SKM-1 (cell line): ENCODE measurements around the gene CFL1.

Experiments
- DNase-seq: peaks from one replicate; lab custom pipeline; 2025; ENCODE audit not compliant: unreplicated experiment; lab: John Stamatoyannopoulos, UW

CFL1 gene

DNA sequence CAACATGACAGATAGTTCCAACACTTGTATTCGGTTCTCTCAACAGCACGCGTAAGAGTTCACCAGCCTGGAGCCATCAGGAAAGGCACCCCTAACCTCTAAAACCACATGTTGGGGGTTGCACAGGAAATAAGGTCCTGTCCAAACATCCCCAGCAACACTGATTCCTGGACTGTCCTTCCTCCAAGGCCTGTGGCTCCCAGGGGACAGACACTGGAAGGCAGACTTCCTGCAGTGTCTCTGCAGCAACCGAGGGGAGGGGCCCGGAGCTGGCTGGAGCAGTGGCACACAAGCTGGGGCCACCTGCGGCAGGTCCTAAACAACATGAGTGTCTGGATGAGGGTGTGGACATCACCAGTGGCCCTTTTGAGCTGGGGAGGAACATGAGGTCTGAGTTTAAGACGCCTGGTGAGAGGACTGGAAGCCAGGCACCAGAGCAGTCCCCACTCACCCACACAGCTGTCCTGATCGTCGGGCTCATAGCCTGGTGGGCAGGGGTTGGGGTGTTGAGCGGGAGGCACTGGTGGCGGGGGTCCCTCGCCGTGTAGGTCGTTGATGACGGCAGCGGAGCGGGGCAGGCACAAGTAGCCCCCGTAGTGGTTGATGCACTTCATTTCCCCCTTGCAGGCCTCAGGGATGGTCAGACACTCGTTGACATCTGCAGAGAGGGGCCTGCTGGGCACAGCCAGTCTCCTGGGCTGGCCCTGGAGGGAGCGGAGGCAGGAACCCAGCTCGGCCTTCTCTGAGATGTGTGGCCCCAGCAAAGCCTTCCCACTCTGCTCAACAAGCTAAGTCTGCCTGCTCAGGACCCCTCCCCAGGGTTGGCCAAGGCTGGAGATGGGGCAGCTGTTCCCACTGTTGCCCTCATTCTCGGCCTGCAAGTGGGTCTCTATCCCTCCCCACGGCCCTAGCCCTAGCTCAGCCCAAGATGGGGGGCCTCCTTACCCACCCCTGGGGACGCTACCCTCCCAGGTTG, 13.0 kb upstream of the CFL1 start:
- no peak for DNase-seq

DNA sequence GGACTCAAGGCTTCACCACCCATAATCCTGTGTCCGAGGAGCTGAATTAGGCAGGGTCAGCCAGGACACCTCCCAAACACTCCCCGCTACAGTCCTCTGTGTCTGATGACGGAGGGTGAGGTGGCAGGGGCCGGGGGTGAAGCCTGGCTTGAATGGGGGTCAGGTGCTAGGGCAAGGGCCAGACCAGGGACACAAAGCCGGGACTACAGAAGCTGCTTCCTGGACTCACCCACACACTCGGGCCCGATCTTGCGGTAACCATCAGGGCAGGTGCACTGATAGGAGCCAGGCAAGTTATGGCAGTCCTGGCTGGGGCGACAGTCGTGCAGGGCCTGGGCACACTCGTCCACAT, 12.3 kb upstream of the CFL1 start:
- no peak for DNase-seq

DNA sequence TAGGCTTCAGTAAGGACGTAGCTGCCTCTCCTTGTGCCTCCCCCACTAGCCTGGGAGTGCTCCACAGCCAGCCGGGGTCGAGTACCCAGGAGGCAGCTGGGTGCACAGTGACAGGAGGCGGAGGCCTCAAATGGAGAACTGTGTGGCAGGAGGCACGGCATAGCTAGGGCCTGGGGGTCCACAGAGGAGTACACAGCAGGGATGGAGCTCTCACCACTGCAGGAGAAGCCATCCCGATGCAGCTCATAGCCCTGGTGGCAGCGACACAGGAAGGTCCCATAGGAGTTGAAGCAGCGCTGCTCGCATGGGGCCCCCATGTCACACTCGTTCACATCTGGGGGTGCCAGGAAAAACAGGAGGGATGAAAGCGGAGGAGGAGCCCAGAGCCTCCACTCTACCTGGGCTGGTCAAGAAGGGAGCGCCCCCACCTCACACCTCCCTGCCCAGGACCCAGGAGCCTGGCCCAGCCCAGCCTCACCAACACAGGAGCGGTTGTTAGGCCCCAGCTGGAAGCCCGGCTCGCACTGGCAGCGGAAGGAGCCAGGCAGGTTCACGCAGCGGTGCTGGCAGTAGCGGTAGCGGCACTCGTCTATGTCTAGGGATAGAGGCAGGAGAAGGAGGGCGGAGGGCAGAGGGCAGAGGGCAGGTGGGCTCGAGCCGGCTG, 11.8 kb upstream of the CFL1 start:
- DNase-seq = no peak

DNA sequence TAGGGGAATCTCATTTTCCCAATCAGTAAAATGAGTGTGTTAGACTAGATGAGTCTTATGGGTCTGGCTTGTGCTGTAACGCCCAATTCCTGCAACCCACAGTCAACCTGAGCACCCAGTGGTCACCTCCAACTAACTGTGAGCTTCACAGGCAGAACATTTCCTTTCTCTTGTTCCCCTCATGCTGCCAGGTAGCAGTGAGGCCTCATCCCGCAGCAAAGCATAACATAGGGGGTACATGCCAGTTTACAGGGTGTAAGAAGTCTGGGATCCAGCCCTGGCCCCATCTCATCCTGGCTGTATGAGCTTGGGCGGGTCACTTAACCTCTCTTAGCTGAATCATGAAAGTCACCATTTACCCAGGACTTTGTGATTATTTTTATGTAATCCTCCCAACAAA, 10.9 kb upstream of the CFL1 start:
- DNase-seq = no peak

DNA sequence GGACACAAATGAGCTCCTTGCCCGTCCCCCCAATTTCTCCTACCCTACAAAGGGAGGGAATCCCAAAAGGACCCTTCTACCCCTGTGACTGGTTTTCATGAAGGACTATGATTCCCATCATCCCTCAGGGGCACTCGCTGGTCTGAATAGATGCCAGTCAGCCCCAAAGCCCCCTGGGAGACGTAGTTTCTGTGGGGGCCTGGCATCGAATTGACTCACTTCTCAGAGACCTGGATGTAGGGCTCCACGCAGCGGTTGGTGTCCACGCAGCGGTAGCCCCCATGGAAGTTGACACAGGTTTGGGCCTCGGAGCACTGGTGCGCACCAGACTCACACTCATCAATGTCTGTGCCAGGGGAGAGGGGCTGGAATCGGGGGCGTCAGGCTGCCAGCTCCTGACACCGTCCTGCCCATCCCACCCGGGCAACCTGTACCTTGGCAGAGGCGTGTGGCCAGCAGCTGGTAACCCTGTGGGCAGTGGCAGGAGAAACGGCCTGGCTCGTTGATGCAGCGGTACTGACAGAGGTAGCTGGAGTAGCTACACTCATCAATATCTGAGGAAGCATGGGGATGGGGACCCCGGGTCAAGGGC, 10.2 kb upstream of the CFL1 start:
- DNase-seq = no peak

DNA sequence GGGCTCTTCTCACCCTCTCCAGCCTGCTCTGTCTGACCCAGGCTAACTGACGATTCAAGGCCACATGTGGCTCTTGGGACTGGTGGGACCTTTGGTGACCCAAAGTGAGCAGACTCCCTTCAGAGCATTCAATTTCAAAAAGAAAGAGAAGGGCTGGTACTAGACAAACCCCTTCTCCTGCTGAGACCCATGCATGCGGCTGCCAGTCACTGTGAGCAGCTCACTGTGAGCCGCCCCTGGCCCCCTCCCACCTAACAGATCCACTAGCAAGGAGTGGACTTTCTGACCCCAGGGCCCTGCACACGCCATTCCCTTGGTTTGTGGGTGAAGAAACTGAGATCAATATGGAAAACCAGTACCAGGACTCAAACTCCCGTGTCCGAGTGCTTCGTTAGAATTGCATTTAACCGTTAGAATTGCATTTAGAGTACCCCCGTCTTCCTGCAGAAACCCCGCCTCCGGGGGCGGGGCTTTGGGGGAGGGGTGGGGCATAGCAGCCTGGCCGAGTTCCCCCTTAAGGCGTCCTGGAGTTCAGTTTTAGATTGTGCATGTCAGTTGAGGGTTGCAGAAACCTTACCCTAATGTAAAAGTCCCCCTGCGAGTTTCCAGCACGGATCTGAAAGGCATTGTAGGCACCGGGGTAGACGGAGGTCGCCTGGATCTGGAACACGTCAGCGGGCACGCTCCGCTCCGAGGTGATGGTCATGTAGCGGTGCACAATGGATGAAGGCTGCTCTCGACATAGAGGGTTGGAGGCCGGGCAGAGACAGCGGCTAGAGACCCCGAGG, 9.5 kb upstream of the CFL1 start:
- no peak for DNase-seq

DNA sequence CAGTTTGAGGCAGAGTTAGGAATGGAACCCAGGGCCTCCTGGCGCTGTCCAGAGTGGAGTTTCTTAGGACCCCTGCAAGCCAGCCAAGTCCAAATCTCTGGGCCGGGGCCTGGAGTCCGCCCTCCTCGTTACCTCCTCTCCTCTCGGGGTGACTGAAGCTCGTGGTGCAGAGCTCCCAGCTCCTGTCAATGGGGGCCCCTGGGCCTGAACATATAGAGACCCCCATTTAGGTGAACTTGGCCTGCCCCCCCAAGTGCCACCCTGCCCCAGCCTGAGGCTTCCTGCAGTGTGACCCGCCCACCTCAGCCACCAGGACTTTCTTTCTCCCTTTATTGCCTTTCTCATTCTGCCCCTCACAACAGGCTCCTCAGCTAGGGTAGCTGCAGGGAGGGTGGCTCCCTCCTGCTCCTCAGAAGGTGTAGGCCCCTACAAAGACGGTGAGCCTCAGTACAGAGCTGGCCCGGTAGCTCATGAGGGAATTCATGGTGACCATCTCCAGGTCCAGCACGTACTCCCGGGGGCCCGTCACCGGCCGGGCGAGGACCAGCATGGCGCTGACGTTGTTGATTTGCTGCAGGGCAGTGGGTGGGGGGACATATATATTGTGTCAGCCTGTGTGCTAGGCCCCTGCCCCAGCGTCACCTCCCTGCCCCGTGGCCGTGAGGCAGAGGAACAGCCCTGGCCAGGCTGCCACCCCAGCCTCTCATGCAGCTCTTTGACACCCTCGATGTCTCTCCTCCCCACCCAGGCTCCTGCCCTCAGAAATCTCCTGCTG, 8.7 kb upstream of the CFL1 start:
- no peak for DNase-seq

DNA sequence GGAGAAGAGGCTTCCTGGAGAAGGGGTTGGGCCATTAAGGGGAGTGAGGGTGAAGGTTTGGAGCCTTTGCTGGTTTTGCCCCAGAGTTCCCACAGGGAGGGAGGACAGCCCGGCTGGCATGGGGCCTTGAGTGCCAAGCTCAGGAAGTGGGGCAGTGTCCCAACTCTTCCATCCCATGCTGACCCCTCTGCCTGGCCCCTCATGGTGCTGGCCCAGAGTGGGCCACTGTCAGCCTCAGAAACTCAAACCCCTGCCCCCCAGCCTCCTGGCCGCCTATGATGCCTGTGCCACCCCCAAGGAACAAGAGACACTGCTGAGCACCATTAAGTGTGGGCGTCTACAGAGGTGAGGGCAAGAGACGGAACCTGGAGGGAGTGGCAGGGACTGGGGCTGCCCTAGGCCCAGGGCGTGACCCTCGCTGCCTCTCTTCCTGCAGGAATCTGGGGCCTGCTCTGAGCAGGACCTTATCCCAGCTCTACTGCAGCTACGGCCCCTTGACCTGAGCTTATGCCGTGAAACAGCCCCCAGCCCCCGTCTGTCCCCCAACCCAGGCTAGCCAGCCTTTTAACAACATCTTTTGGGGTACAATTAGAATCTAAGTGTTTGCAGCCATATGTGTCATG, 7.7 kb upstream of the CFL1 start:
- no peak for DNase-seq

DNA sequence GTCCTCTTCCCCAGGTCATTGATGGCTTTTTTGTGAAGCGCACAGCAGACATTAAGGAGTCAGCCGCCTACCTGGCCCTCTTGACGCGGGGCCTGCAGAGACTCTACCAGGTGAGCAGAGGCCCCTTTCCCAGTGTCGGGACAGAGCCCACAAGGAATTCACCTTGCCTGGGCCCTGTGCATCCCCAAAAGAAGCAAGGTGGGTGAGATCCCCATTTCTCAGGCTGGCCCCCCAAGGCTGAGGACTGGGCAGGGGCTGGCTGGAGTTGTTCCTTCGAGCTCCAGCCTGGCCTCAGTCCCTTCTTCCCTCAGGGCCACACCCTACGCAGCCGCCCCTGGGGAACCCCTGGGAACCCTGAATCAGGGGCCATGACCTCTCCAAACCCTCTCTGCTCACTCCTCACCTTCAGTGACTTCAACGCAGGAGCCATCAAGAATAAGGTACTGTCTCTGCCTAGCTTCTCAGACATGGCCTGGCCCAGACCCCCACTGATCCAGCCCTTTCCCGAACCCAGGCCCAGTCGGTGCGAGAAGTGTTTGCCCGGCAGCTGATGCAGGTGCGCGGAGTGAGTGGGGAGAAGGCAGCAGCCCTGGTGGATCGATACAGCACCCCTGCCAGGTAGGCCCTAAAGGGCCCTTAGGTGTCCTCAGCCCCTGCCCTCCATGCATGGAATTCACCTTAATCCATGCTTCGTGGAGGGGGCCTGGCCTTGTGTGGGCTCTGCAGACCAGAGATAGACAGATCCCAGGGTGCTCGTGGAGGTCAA, 6.9 kb upstream of the CFL1 start:
- DNase-seq = no peak

DNA sequence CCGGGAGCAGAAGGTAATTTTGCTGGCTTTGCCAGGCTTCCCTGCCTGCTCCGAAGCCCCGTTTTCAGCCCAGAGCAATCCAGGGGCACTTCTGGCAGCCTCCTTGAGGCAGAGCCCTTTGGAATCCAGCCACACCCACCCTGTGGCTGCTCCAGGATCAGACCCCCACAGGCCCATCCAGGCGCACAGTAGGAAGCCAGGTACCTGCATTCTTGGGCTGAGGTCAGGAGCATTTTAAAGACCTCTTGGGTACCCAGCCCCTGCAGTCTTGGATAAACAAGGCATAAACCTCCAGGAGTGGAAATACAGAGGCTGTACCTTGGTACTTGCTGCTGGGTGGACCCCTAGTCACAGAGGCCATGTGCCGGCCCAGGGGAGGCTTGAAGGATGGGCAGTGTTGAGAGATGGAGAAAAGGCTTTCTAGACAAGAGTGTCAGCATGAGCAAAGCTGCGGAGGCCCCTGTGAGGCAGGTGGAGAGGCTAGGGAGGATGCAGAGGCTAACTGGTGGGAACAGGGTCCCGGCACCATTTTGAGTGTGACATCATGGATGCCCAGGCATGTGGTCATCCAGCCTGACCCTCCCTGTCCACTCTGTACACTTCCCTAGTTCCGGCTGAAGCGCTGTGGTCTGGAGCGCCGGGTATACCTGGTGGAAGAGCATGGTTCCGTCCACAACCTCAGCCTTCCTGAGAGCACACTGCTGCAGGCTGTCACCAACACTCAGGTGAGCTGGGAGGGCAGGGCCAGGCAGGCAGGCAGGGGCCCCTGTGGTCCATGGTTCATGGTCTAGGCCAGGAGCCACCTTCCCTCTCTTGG, 6.1 kb upstream of the CFL1 start:
- DNase-seq = no peak

DNA sequence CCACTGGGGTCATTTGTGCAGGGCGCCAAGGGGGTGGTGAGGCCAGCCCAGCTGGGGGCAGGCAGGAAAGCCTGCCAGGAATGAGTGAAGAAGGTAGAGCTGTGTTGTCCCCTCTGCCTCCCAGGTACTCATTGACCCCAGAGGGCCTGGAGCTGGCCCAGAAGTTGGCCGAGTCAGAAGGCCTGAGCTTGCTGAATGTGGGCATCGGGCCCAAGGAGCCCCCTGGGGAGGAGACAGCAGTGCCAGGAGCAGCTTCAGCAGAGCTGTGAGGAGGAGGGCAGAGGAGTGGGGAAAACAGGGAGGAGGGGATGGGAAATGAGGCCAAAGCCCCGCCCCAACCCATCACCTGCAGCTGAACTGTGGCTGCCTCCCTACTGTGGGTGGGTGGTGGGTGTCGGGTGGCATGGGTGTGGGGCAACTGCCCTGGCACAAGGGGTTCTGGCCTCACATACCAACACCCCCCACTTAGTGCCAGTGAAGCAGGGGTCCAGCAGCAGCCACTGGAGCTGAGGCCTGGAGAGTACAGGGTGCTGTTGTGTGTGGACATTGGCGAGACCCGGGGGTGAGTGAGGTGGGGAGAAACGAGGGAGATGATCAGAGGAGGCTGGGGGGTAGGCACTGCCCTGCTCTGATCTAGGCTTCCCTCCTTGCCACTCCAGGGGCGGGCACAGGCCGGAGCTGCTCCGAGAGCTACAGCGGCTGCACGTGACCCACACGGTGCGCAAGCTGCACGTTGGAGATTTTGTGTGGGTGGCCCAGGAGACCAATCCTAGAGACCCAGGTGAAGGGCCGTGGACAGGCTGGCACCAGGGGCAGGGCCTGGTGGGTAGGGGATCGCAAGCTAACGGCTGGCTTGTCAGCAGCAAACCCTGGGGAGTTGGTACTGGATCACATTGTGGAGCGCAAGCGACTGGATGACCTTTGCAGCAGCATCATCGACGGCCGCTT, 5.2 kb upstream of the CFL1 start:
- DNase-seq = no peak

DNA sequence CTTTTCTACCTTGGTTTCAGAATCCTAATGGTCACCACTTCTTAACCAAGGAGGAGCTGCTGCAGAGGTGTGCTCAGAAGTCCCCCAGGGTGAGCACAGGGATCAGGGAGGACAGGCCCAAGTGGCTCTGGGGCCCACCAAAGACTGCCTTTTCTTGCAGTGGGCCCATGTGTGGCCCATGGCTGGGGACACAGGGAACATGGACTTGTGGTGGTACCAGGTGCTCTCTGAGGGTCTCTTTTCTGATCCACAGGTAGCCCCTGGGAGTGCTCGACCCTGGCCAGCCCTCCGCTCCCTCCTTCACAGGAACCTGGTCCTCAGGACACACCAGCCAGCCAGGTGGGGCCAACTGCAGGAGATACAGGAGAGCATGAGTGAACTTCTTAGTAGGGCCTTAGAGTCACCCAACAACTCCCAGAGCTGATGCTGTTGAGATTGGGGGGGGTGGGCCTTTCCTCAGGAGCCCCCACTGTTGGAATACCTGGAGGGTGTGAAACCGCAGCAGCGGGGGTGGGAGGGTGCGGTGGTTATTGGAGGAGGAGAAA, 4.3 kb upstream of the CFL1 start:
- DNase-seq = no peak

DNA sequence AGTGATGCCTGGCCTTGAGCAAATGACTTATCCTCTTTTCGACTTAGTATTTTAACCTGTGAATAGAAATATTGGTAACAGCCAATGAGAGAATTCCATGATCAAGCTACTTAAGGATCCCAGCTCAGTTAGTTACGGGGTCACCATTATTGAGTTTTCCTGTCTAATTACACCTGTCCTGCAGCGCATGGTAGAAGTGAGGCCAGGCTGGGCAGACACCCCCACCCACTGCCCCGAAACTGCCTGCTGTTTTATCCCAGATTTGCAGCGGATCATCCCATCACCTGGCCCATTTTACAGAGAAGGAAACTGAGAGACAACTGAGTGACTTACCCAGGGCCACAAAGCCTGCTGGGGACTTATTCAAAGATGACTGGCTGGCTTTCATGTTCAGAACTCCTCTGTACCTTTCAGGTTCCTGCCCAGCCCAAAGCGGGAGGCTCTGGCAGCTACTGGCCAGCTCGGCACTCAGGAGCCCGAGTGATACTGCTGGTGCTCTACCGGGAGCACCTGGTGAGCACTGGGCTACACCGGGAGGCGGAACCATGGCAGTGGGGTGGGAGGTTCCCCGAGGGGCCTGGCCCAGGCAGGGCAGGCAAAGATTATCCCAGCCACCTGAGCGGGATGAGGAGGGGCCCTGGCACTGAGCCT, 3.7 kb upstream of the CFL1 start:
- DNase-seq = no peak

DNA sequence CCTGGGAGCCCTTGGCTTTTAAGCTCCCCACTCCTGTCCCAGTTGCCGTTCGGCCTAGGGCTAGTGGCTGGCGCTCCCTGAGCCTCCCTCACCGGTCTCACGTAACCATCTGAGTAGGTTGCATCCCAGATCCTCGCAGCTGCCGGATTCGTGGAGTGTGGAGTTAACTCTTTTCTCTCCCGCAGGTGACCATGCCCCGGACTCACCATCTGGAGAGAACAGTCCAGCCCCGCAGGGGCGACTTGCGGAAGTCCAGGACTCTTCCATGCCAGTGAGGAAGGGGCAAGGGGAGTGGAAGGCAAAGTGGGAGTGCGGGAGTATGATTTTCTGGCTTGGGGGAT, 3.2 kb upstream of the CFL1 start:
- DNase-seq = no peak

DNA sequence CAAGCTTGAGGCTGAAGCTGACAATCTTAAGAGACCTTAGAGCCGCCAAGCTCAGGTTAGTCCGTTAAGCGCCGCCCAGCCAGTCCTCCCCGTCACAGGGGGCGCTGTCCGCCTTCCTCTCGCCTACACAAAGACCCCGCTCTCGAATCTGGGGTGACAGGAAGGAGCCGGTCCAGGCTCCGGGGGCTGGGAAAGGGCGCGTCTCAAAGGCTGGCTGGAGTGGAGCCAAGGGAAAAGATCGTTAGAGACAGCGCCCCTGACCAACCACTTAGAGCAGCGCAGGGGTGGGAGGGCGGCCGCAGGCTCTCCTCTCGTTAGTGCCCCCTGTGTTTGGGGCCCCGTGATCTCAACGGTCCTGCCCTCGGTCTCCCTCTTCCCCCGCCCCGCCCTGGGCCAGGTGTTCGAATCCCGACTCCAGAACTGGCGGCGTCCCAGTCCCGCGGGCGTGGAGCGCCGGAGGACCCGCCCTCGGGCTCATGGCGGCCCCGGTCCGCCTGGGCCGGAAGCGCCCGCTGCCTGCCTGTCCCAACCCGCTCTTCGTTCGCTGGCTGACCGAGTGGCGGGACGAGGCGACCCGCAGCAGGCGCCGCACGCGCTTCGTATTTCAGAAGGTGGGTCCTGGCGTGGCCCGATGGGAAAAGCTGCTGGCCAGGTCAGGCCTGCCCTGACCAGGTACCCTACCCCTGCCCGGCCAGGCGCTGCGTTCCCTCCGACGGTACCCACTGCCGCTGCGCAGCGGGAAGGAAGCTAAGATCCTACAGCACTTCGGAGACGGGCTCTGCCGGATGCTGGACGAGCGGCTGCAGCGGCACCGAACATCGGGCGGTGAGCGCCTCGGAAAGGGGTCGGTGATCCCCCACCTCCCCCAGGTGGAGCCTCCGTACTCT, 2.5 kb upstream of the CFL1 start, which contains the start of gene MUS81:
TSS of gene MUS81 (plus strand) at position 156 of the 887 bp plus-strand sequence. CDS start at position 477, 321 bp downstream.
- peak; percentile 94 for DNase-seq
